Fibroblast of mammary gland (primary cell): ENCODE data around the gene MYL6B.
"Not testable (repeated sequence)": the region's sequence is repeated elsewhere in the genome, so short reads cannot be mapped to it uniquely, and the experiment has no call there.

Experiments
- DNase-seq: peaks from one replicate; pipeline ENCODE4 v3.0.0-alpha.2; 2010; ENCODE audit warnings: low read depth
- H3K4me3 ChIP-seq: 2 replicates; pipeline ENCODE4 v1.5.1; 2011; ENCODE audit warnings: low read depth, mild to moderate bottlenecking, low read length, moderate library complexity; ENCODE audit not compliant: control insufficient read depth
- CTCF ChIP-seq: conservative IDR thresholded peaks from 2 replicates; pipeline ENCODE4 v1.5.1; 2011; ENCODE audit warnings: low read depth, low read length, inconsistent platforms; ENCODE audit not compliant: control insufficient read depth, insufficient read depth

Gene MYL6B

GRCh38 chr12:56105609-56105902 lies 46.8 kb upstream of the MYL6B start:
- no peak for TF ChIP-seq CTCF
- H3K4me3 ChIP-seq = peak overlapping the region; percentile 92
- DNase-seq = no peak

GRCh38 chr12:56107242-56107641 lies 45.1 kb upstream of the MYL6B start:
- no peak for TF ChIP-seq CTCF
- DNase-seq = no peak

GRCh38 chr12:56110571-56110970 lies 41.8 kb upstream of the MYL6B start:
- DNase-seq = no peak
- no peak overlapping the region for H3K4me3 ChIP-seq
- TF ChIP-seq CTCF = no peak

More at GRCh38 chr12:56107242-56107641, 45.1 kb upstream of the MYL6B start:
- H3K4me3 ChIP-seq = no peak overlapping the region

GRCh38 chr12:56114084-56114483 lies 38.3 kb upstream of the MYL6B start:
- TF ChIP-seq CTCF = no peak

GRCh38 chr12:56115329-56115728 lies 37.1 kb upstream of the MYL6B start:
- H3K4me3 ChIP-seq = peak overlapping the region; percentile 69
- TF ChIP-seq CTCF = no peak
- peak; percentile 58 for DNase-seq

More at GRCh38 chr12:56114084-56114483, 38.3 kb upstream of the MYL6B start:
- no peak overlapping the region for H3K4me3 ChIP-seq
- DNase-seq = no peak

GRCh38 chr12:56116267-56117081 lies 35.9 kb upstream of the MYL6B start, which contains the start of gene RPL41:
Gene RPL41, plus strand, starts transcription at chr12:56116633.
- peak; percentile 92 for DNase-seq
- peak within 1 kb of the TSS; percentile 69 for H3K4me3 ChIP-seq
- TF ChIP-seq CTCF = no peak

- DNase-seq = not testable (repeated sequence)
- H3K4me3 ChIP-seq = peak overlapping the region; percentile 86
Measured at GRCh38 chr12:56117082-56117706, 35.2 kb upstream of the MYL6B start.
